Heart left ventricle (tissue), 16 donors: ENCODE measurements around the gene MGME1. TPM values are rescaled to one million over a fixed set of nuclear protein-coding genes. Genes with fewer than 3 reads are reported as not detected.
A peak's percentile ranks its signal among the peaks of the same experiment; 100 is the strongest.

Source experiments
- ATAC-seq, 4 donors: fragments of 200-7000 bp; cut with Tn5 transposase; one replicate each; pipeline ENCODE4 v1.9.1; 2020 to 2022; ENCODE audit warnings: moderate library complexity in 4 of 4, mild to moderate bottlenecking in 3 of 4, moderate number of reproducible peaks in 1 of 4
- DNase-seq, 5 donors: peaks; one replicate each; pipeline ENCODE4 v3.0.0-alpha.2; 2020
- H3K27ac ChIP-seq, 12 donors: fragments of 200-600 bp; sonication (generic) in 4 of 12; one replicate each; pipeline versions ENCODE4 v1.5.0 to v1.8.0; 2016 to 2022; ENCODE audit warnings: mild to moderate bottlenecking in 2 of 12
- H3K27me3 ChIP-seq, 9 donors: fragments of 200-600 bp; sonication (generic) in 2 of 9; one replicate each; pipeline versions ENCODE4 v1.5.1 to v1.8.0; 2016 to 2022; ENCODE audit warnings: mild to moderate bottlenecking in 3 of 9
- H3K36me3 ChIP-seq, 9 donors: fragments of 200-600 bp; sonication (generic) in 2 of 9; one replicate each; pipeline versions ENCODE4 v1.5.0 to v1.8.0; 2018 to 2022; ENCODE audit warnings: mild to moderate bottlenecking in 2 of 9
- H3K4me1 ChIP-seq, 12 donors: fragments of 200-600 bp; sonication (generic) in 4 of 12; one replicate each; pipeline versions ENCODE4 v1.5.0 to v1.8.0; 2016 to 2022; ENCODE audit warnings: mild to moderate bottlenecking in 3 of 12
- H3K4me3 ChIP-seq, 12 donors: fragments of 200-600 bp; sonication (generic) in 4 of 12; one replicate each; pipeline versions ENCODE4 v1.5.0 to v1.8.0; 2017 to 2022; ENCODE audit warnings: mild to moderate bottlenecking in 9 of 12, moderate library complexity in 4 of 12
- H3K9me3 ChIP-seq, 12 donors: fragments of 200-600 bp; sonication (generic) in 4 of 12; one replicate each; pipeline versions ENCODE4 v1.5.0 to v1.8.0; 2016 to 2022; ENCODE audit warnings: mild to moderate bottlenecking in 1 of 12
- CTCF ChIP-seq, 12 donors: fragments of 200-600 bp; sonication (generic) in 4 of 12; IDR thresholded peaks; one replicate each; pipeline versions ENCODE4 v1.5.0 to v1.8.0; 2018 to 2022; ENCODE audit warnings: antibody characterized with exemption in 12 of 12, mild to moderate bottlenecking in 5 of 12
- POLR2A ChIP-seq, 2 donors: fragments of 450-650 bp; IDR thresholded peaks; one replicate each; pipeline ENCODE4 v1.6.1; 2017; ENCODE audit warnings: antibody characterized with exemption in 2 of 2, mild to moderate bottlenecking in 2 of 2, moderate library complexity in 2 of 2
- WGBS, 4 donors: extraction: QIAGEN DNeasy Blood & Tissue Kit in 2 of 4; methylation state at CpG; one replicate each; pipeline versions ENCODE4 v1.1.5 to v1.1.7; 2013 to 2018; 5-methylcytosine and 5-hydroxymethylcytosine counted together
- intact Hi-C, 10 donors: fragments of 100-400 bp; cut with DNase I; formaldehyde crosslinking; loops; one replicate each; pipeline versions ENCODE4 v1.11.1 to v1.14.2; 2022
- polyA plus RNA-seq, 2 donors: library from polyadenylated mRNA; stranded (reverse); fragments of 200-250 nt; gene quantifications; one replicate each; pipeline ENCODE4 v1.2.3, GENCODE V29; 2013
- total RNA-seq, 9 donors: library from RNA; depleted of rRNA in 2 of 9; stranded (reverse); fragments of >200 nt in 2 of 9; fragmentation: NEBNext Ultra II Directional in 3 of 9; extraction: Animal tissue kit (Norgen Biotek cat#: 25700) in 3 of 9; gene quantifications; one replicate each; pipeline versions ENCODE4 v1.1.0 to v1.2.4, GENCODE V29; 2016 to 2023
- donor health status: ischemic (EF 13 %, LVEDD 7.1; RV severe dilation, severe dysfunction).
- donor health status: healthy with polysubstance abuse.
- donor health status: DM: no; HTN: yes; CAD: no.
- donor health status: DM: no; HTN: no; CAD: no.
- donor health status: ischemic (EF 25% LVEDD 6.9; RV normal size, moderate dysfunction).
- donor health status: ischemic (EF 25% LVEDD 5.7; RV mildly dilated, moderate dysfunction).
- donor health status: healthy.
- donor health status: DM: yes; HTN: yes; CAD: no.
- donor health status: ischemic (EF 35%, LVEDD 5.7; RV mildly dilated, moderate dysfunction).
- donor health status: nonischemic (EF 11% LVEDD 7.7; RV severe dilation, severe dysfunction).
- donor health status: DM: yes; HTN: yes; CAD: no.
- donor health status: PGD.
- donor health status: ischemic (EF 29% LVEDD 5.4; RV normal size, mild dysfunction).
- donor health status: nonischemic (EF 23%, LVEDD 6.1; RV moderate dilation, normal function).

Gene MGME1
- total and polyA plus RNA-seq, 11 donors, result 7.7 to 22.0 (median 10.9) TPM

- no peaks in the 10 kb centered on the region for H3K9me3 ChIP-seq
- DNase-seq, result no peak
- TF ChIP-seq POLR2A (IDR thresholded peaks at IDR 0.05) (no peak), CTCF (IDR thresholded peaks at IDR 0.05) (no peak)
- H3K36me3 ChIP-seq, result peaks cover 0 to 32% (median 17%) of the 10 kb centered on the region in 9 donors
- peaks cover 0 to 7% (median 0%) of the 10 kb centered on the region in 12 donors for H3K4me1 ChIP-seq
- intact Hi-C loops, result loop anchor here in 7 of 10 donors (5.0 to 10.0 kb wide), 5 partner anchors 91 to 489 kb away; partner anchors contain the start of gene BFSP1 (in 5 of the 7)
- 85 to 93% (median 93%) methylated on average over 3 of the region's 3 CpGs for WGBS, 4 donors
- no peaks in the 10 kb centered on the region for H3K27me3 ChIP-seq
- ATAC-seq, result no peak
- H3K27ac ChIP-seq, result no peak overlapping the region
- no peak overlapping the region for H3K4me3 ChIP-seq
These were observed 24.7 kb downstream of the MGME1 start for GRCh38 chr20:17993546-17993945.

GRCh38 chr20:17995967-17996819 is 27.4 kb downstream of the MGME1 start:
- H3K4me3 ChIP-seq, result no peak overlapping the region
- no peaks in the 10 kb centered on the region for H3K27me3 ChIP-seq
- peaks cover 0 to 7% (median 0%) of the 10 kb centered on the region in 12 donors for H3K4me1 ChIP-seq
- no peaks in the 10 kb centered on the region for H3K9me3 ChIP-seq
- DNase-seq (peak in 2 of 5 donors; percentile 25 to 38), ATAC-seq (peak in 3 of 4 donors; percentile 52 to 82 (median 77))
- no peak for TF ChIP-seq POLR2A (IDR thresholded peaks at IDR 0.05)
- peak; percentile 94 to 98 (median 96) for TF ChIP-seq CTCF (IDR thresholded peaks at IDR 0.05)
- 18 to 24% (median 21%) methylated on average over 16 of the region's 16 CpGs for WGBS, 4 donors
- peaks cover 0 to 9% (median 0%) of the 10 kb centered on the region in 9 donors for H3K36me3 ChIP-seq
- no peak overlapping the region for H3K27ac ChIP-seq
- intact Hi-C loops, result loop anchor here in 9 of 10 donors (1.0 to 10.0 kb wide), 6 partner anchors 331 to 494 kb away; partner anchors contain the start of gene BFSP1 (in 5 of the 9)

GRCh38 chr20:17998446-17998845 is 29.6 kb downstream of the MGME1 start:
- Histone ChIP-seq H3K4me3 (no peak overlapping the region), H3K4me1 (peaks cover 0 to 8% (median 0%) of the 10 kb centered on the region in 12 donors), H3K27ac (no peak overlapping the region), H3K27me3 (no peaks in the 10 kb centered on the region), H3K36me3 (no peaks in the 10 kb centered on the region), H3K9me3 (no peaks in the 10 kb centered on the region)
- intact Hi-C loops, result loop anchor here in 8 of 10 donors (5.0 to 10.0 kb wide), 4 partner anchors 334 to 496 kb away; partner anchors contain the start of gene BFSP1 (in 5 of the 8)
- TF ChIP-seq CTCF (IDR thresholded peaks at IDR 0.05), result no peak
- no peak for TF ChIP-seq POLR2A (IDR thresholded peaks at IDR 0.05)
- DNase-seq (no peak), ATAC-seq (no peak)
- WGBS, 4 donors, result 90 to 95% (median 93%) methylated on average over 5 of the region's 5 CpGs

- DNase-seq, result no peak
- TF ChIP-seq POLR2A (IDR thresholded peaks at IDR 0.05) (no peak), CTCF (IDR thresholded peaks at IDR 0.05) (no peak)
- Histone ChIP-seq H3K9me3 (no peaks in the 10 kb centered on the region), H3K27ac (no peak overlapping the region), H3K4me3 (no peak overlapping the region), H3K27me3 (no peaks in the 10 kb centered on the region), H3K4me1 (peaks cover 0 to 8% (median 0%) of the 10 kb centered on the region in 12 donors), H3K36me3 (no peaks in the 10 kb centered on the region)
- WGBS, 4 donors, result 81 to 87% (median 83%) methylated on average over 4 of the region's 4 CpGs
- intact Hi-C loops, result loop anchor here in 8 of 10 donors (5.0 to 10.0 kb wide), 4 partner anchors 335 to 497 kb away; partner anchors contain the start of gene BFSP1 (in 5 of the 8)
- ATAC-seq, result no peak
These were observed 30.7 kb downstream of the MGME1 start for GRCh38 chr20:17999566-17999965.
